HepG2 (cell line): ENCODE measurements around the gene ULBP1. TPM values are rescaled to one million over a fixed set of nuclear protein-coding genes. Genes with fewer than 3 reads are reported as not detected.

Experiments
- AKAP8 ChIP-seq: sonication (generic); formaldehyde crosslinking; IDR thresholded peaks from 2 replicates; pipeline ENCODE4 v1.5.1; 2020; ENCODE audit warnings: mild to moderate bottlenecking, missing genetic modification reagents
- CENPX ChIP-seq: sonication (generic); formaldehyde crosslinking; IDR thresholded peaks from 2 replicates; pipeline ENCODE4 v1.9.0; 2021; ENCODE audit warnings: mild to moderate bottlenecking, missing genetic modification reagents, moderate library complexity
- EZH2 ChIP-seq: conservative IDR thresholded peaks from 2 replicates; pipeline ENCODE4 v1.6.1; 2012; ENCODE audit warnings: mild to moderate bottlenecking, low read depth, low read length, moderate library complexity
- FOSL1 ChIP-seq: sonication (generic); formaldehyde crosslinking; IDR thresholded peaks from 2 replicates; pipeline ENCODE4 v1.9.0; 2021; ENCODE audit warnings: missing genetic modification reagents, borderline replicate concordance
- HNRNPK ChIP-seq: fragments of 200-400 bp; formaldehyde crosslinking; IDR thresholded peaks from 2 replicates; pipeline ENCODE4 v1.6.1; 2018; ENCODE audit warnings: low read length, low read depth, moderate library complexity, mild to moderate bottlenecking; ENCODE audit not compliant: poor library complexity, severe bottlenecking
- MAFG ChIP-seq: sonication (generic); formaldehyde crosslinking; IDR thresholded peaks from 2 replicates; pipeline ENCODE4 v1.5.1; 2020; ENCODE audit warnings: mild to moderate bottlenecking, missing genetic modification reagents
- TBP ChIP-seq: sonication (generic); formaldehyde crosslinking; IDR thresholded peaks from 2 replicates; pipeline ENCODE4 v1.5.0; 2020; ENCODE audit warnings: missing genetic modification reagents
- XBP1 ChIP-seq: sonication (generic); formaldehyde crosslinking; IDR thresholded peaks from 2 replicates; pipeline ENCODE4 v1.5.0; 2020; ENCODE audit warnings: missing genetic modification reagents
- YY1 ChIP-seq: IDR thresholded peaks from 2 replicates; pipeline ENCODE4 v1.6.1; 2011; ENCODE audit warnings: low read length, low read depth, moderate library complexity, mild to moderate bottlenecking; ENCODE audit not compliant: insufficient read depth, insufficient replicate concordance
- ZKSCAN5 ChIP-seq: sonication (generic); formaldehyde crosslinking; IDR thresholded peaks from 2 replicates; pipeline ENCODE4 v1.5.1; 2020; ENCODE audit warnings: mild to moderate bottlenecking, missing genetic modification reagents
- ZNF136 ChIP-seq: sonication (generic); formaldehyde crosslinking; IDR thresholded peaks from 2 replicates; pipeline ENCODE4 v1.8.1; 2022; ENCODE audit warnings: low read depth, mild to moderate bottlenecking, moderate library complexity, missing genetic modification reagents
- ZNF292 ChIP-seq: sonication (generic); formaldehyde crosslinking; IDR thresholded peaks from 2 replicates; pipeline ENCODE4 v1.8.1; 2022; ENCODE audit warnings: mild to moderate bottlenecking, low read depth, missing genetic modification reagents, borderline replicate concordance
- ZNF646 ChIP-seq: sonication (generic); formaldehyde crosslinking; IDR thresholded peaks from 2 replicates; pipeline ENCODE4 v1.9.0; 2021; ENCODE audit warnings: mild to moderate bottlenecking, missing genetic modification reagents
- ZNF784 ChIP-seq: sonication (generic); formaldehyde crosslinking; IDR thresholded peaks from 2 replicates; pipeline ENCODE4 v1.5.1; 2020; ENCODE audit warnings: missing genetic modification reagents, mild to moderate bottlenecking, borderline replicate concordance
- ZNF839 ChIP-seq: sonication (generic); formaldehyde crosslinking; IDR thresholded peaks from 2 replicates; pipeline ENCODE4 v1.4.0; 2020; ENCODE audit warnings: missing genetic modification reagents, mild to moderate bottlenecking, borderline replicate concordance
- ZNF879 ChIP-seq: sonication (generic); formaldehyde crosslinking; IDR thresholded peaks from 2 replicates; pipeline ENCODE4 v1.8.1; 2023; ENCODE audit warnings: missing genetic modification reagents
- polyA plus RNA-seq, 8 experiments: library from polyadenylated mRNA; depleted of rRNA in 3 of 8; stranded (reverse) in 7 of 8; unstranded in 1 of 8; fragments of >200 nt; fragmentation: Illumina TruSeq in 4 of 8; extraction: Trizol in 4 of 8; gene quantifications; 2 replicates each; pipeline versions ENCODE4 v1.2.1 to v1.2.3, GENCODE V29; 2011 to 2016; ENCODE audit warnings: low read depth in 4 of 8, missing spikeins in 1 of 8, mixed read lengths in 1 of 8; ENCODE audit not compliant: insufficient read depth in 1 of 8
- total RNA-seq, 5 experiments: library from RNA; depleted of rRNA; stranded (reverse); fragments of >200 nt; fragmentation: Illumina TruSeq; extraction: Trizol; gene quantifications; 2 replicates each; pipeline ENCODE4 v1.2.3, GENCODE V29; 2016; ENCODE audit warnings: low read depth in 1 of 5

ULBP1 gene
- total and polyA plus RNA-seq, 2 of the 13 experiments (the other 11 are each of a cell fraction or from before 2014, with no cell fraction given) = 0.04 to 0.09 TPM

- TF ChIP-seq ZNF646 (CRISPR knock-in tag) (no peak), ZKSCAN5 (CRISPR knock-in tag) (no peak), ZNF784 (CRISPR knock-in tag) (no peak), ZNF136 (CRISPR knock-in tag) (no peak), ZNF839 (0 out of 2 replicates have a peak, but pooled peaks have one; percentile 38), ZNF292 (CRISPR knock-in tag) (no peak), AKAP8 (no peak), TBP (CRISPR knock-in tag) (no peak), FOSL1 (CRISPR knock-in tag) (no peak), MAFG (CRISPR knock-in tag) (no peak), XBP1 (CRISPR knock-in tag) (0 out of 2 replicates have a peak, but pooled peaks have one; percentile 42), ZNF879 (CRISPR knock-in tag) (no peak), YY1 (no peak), CENPX (CRISPR knock-in tag) (no peak), EZH2 (no peak), HNRNPK (peak; percentile 43)
Measured at GRCh38 chr6:150004783-150005717, 41.3 kb downstream of the ULBP1 start (continued).
